Osteocyte (in vitro differentiated cells): ENCODE data around the gene DNLZ. TPM values are rescaled to one million over a fixed set of nuclear protein-coding genes. Genes with fewer than 3 reads are reported as not detected.

ENCODE experiments used
- DNase-seq: peaks from one replicate; pipeline ENCODE4 v3.0.0; 2021; ENCODE audit warnings: mixed read lengths; ENCODE audit not compliant: unreplicated experiment; ENCODE audit errors: extremely low spot score
- H3K27ac Mint-ChIP-seq: one replicate; pipeline ENCODE4 v1.8.0; 2021; ENCODE audit warnings: mild to moderate bottlenecking, mixed read lengths; ENCODE audit not compliant: unreplicated experiment
- H3K27me3 Mint-ChIP-seq: one replicate; pipeline ENCODE4 v1.8.0; 2021; ENCODE audit warnings: mixed read lengths; ENCODE audit not compliant: unreplicated experiment
- H3K36me3 Mint-ChIP-seq: one replicate; pipeline ENCODE4 v1.8.0; 2021; ENCODE audit warnings: mixed read lengths; ENCODE audit not compliant: unreplicated experiment
- H3K4me1 Mint-ChIP-seq: one replicate; pipeline ENCODE4 v1.8.0; 2021; ENCODE audit warnings: mixed read lengths; ENCODE audit not compliant: unreplicated experiment
- H3K4me3 Mint-ChIP-seq: one replicate; pipeline ENCODE4 v1.8.0; 2021; ENCODE audit warnings: mild to moderate bottlenecking, moderate library complexity, mixed read lengths; ENCODE audit not compliant: unreplicated experiment
- H3K9me3 Mint-ChIP-seq: one replicate; pipeline ENCODE4 v1.8.0; 2021; ENCODE audit warnings: mixed read lengths; ENCODE audit not compliant: unreplicated experiment
- total RNA-seq: library from RNA; stranded (reverse); gene quantifications from 2 replicates; pipeline ENCODE4 v1.2.1, GENCODE V29; 2021
- TF ChIP-seq, protein P1 (sequence below): fragments of 200-600 bp; sonication (generic); IDR thresholded peaks from 2 replicates; pipeline ENCODE4 v1.5.0; 2021; ENCODE audit warnings: antibody characterized with exemption, mild to moderate bottlenecking, moderate library complexity

Gene DNLZ
- total RNA-seq, 1 donor from 2014 or later = 17.6 TPM

- TF ChIP-seq, protein P1, sequence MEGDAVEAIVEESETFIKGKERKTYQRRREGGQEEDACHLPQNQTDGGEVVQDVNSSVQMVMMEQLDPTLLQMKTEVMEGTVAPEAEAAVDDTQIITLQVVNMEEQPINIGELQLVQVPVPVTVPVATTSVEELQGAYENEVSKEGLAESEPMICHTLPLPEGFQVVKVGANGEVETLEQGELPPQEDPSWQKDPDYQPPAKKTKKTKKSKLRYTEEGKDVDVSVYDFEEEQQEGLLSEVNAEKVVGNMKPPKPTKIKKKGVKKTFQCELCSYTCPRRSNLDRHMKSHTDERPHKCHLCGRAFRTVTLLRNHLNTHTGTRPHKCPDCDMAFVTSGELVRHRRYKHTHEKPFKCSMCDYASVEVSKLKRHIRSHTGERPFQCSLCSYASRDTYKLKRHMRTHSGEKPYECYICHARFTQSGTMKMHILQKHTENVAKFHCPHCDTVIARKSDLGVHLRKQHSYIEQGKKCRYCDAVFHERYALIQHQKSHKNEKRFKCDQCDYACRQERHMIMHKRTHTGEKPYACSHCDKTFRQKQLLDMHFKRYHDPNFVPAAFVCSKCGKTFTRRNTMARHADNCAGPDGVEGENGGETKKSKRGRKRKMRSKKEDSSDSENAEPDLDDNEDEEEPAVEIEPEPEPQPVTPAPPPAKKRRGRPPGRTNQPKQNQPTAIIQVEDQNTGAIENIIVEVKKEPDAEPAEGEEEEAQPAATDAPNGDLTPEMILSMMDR = no peak
- no peak overlapping the region for H3K27ac Mint-ChIP-seq
- H3K4me3 Mint-ChIP-seq = no peak overlapping the region
- no peaks in the 10 kb centered on the region for H3K27me3 Mint-ChIP-seq
- H3K36me3 Mint-ChIP-seq = peaks cover 23% of the 10 kb centered on the region
- no peaks in the 10 kb centered on the region for H3K9me3 Mint-ChIP-seq
- no peak for DNase-seq
- H3K4me1 Mint-ChIP-seq = no peaks in the 10 kb centered on the region
These were observed 29.2 kb upstream of the DNLZ start for GRCh38 chr9:136392538-136393449.

GRCh38 chr9:136391737-136392537 lies 28.4 kb upstream of the DNLZ start:
- H3K36me3 Mint-ChIP-seq = peaks cover 23% of the 10 kb centered on the region
- no peaks in the 10 kb centered on the region for H3K9me3 Mint-ChIP-seq
- no peaks in the 10 kb centered on the region for H3K27me3 Mint-ChIP-seq
- DNase-seq = no peak
- no peak overlapping the region for H3K4me3 Mint-ChIP-seq
- H3K27ac Mint-ChIP-seq = no peak overlapping the region
- no peaks in the 10 kb centered on the region for H3K4me1 Mint-ChIP-seq
- TF ChIP-seq, protein P1 = no peak

DNA sequence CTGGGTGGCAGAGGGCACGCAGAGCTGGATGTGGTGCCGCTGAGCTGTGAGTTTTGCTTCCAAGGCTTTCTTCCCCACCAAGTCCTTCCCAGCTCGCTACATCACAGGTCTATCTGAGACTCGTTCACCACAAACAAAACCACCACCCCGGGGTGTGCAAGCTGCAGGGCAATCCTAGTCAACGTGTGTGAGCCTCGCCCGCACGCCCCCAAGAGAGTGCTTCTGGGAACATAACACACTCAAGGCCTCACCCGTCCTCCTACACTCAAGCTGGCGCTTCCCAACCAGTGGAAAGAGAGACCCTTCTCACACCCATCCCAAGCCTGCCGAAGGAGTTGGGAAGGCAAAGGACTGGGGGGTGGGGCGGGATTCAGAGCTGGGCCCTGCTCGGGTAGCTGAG lies 25.9 kb upstream of the DNLZ start:
- TF ChIP-seq, protein P1 = no peak
- no peaks in the 10 kb centered on the region for H3K9me3 Mint-ChIP-seq
- no peak overlapping the region for H3K4me3 Mint-ChIP-seq
- no peak for DNase-seq
- H3K27ac Mint-ChIP-seq = no peak overlapping the region
- H3K4me1 Mint-ChIP-seq = no peaks in the 10 kb centered on the region
- H3K36me3 Mint-ChIP-seq = peaks cover 32% of the 10 kb centered on the region
- no peaks in the 10 kb centered on the region for H3K27me3 Mint-ChIP-seq

DNA sequence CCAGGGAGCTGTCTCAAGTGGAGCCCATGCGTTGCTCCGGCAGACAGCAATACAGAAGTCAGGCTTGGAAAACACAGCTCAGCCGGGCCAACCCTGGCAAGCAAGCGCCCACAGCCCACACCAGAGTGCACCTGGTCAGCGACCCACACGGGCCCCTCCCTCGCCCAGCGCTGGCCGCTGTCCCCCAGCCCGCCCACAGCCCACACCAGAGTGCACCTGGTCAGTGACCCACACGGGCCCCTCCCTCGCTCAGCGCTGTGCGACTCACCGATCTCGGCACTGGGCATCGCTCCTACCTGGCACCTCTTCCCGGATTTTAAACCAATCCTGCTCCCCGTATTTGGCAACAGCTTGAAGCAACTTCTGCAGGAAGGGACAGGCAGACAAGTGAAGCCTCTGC lies 23.7 kb upstream of the DNLZ start:
- H3K9me3 Mint-ChIP-seq = no peaks in the 10 kb centered on the region

More for the DNA sequence above, 23.7 kb upstream of the DNLZ start:
- no peaks in the 10 kb centered on the region for H3K4me1 Mint-ChIP-seq
- no peak overlapping the region for H3K4me3 Mint-ChIP-seq
- H3K27ac Mint-ChIP-seq = no peak overlapping the region
- no peak for DNase-seq
- no peaks in the 10 kb centered on the region for H3K27me3 Mint-ChIP-seq
- H3K36me3 Mint-ChIP-seq = peaks cover 35% of the 10 kb centered on the region
- TF ChIP-seq, protein P1 = no peak
